AG04450 (cell line): ENCODE measurements around the gene TMEM121. TPM values are rescaled to one million over a fixed set of nuclear protein-coding genes. Genes with fewer than 3 reads are reported as not detected.

Experiments used
- CTCF ChIA-PET: fragments of 300-600, 350-600 bp; formaldehyde crosslinking; extraction: SDS; loops from one replicate; lab custom pipeline; 2022; ENCODE audit warnings: antibody characterized with exemption, inconsistent platforms; lab: Charles Lee
- POLR2A ChIA-PET: fragments of 350-600 bp; formaldehyde crosslinking; extraction: SDS; loops from one replicate; lab custom pipeline; 2021; ENCODE audit warnings: antibody characterized with exemption, inconsistent platforms; lab: Yijun Ruan, JAX
- DNase-seq: peaks from one replicate; pipeline ENCODE4 v3.0.0-alpha.2; 2011; ENCODE audit warnings: low read depth, low spot score
- H3K27ac ChIP-seq: one replicate; pipeline ENCODE4 v1.5.1; 2012; ENCODE audit warnings: low read depth, low read length, control low read depth
- H3K27me3 ChIP-seq: one replicate; pipeline ENCODE4 v1.6.0; 2012; ENCODE audit warnings: low read length; ENCODE audit not compliant: control insufficient read depth, insufficient read depth
- H3K4me3 ChIP-seq: 2 replicates; pipeline ENCODE4 v1.5.1; 2011; ENCODE audit warnings: mild to moderate bottlenecking, low read depth, low read length, control low read depth
- H3K9me3 ChIP-seq: 2 replicates; pipeline ENCODE4 v1.5.1; 2012; ENCODE audit warnings: low read length; ENCODE audit not compliant: control insufficient read depth, insufficient read depth
- polyA plus RNA-seq: library from polyadenylated mRNA; depleted of rRNA; stranded (reverse); fragments of >200 nt; gene quantifications from 2 replicates; pipeline ENCODE4 v1.2.3, GENCODE V29; 2011
- TF ChIP-seq, protein P1 (sequence below): IDR thresholded peaks from 2 replicates; pipeline ENCODE4 v1.5.1; 2011; ENCODE audit warnings: low read depth, low read length, control low read depth, inconsistent platforms

TMEM121 gene
- polyA plus RNA-seq, 1 experiment, result 1.5 TPM

DNA sequence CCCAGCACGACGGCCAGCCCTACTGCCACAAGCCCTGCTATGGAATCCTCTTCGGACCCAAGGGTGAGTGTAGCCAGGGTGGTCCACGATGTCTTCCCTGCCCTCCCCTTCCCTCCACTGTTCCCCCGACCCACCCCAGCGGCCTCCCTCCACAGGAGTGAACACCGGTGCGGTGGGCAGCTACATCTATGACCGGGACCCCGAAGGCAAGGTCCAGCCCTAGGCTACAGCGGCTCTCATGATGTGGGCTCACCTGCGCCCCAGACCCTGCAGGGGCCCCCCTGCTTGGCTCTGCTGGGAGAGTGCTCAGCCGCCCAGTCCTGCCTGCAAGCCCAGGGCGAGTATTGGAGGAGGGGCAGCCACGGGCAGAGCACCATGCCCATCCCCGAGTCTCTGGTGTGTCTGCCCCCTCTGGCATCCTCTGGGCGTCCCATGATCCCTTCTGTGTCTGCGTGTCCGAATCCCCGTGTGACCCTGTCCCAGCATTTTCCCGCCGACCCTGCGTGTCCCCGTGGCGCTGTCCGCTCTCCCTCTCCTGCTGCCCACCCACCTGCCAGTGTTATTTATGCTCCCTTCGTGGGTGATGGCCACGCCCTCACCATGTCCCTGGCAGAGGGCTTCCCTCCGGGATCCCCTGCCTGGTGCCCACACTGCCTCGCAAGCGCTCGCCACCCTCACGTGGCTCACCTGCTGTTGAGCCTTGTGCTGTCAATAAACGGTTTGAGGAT lies 46.8 kb upstream of the TMEM121 start:
- DNase-seq, result no peak
- ChIA-PET CTCF (interaction anchor here (0.7 to 1.4 kb wide), 4 partner anchors 42 to 115 kb away, joined by 3 to 13 read pairs (median 4); no protein-coding TSS in a partner anchor), POLR2A (interaction anchor here (0.9 kb wide), 1 partner anchor 49 kb away, joined by 4 read pairs; no protein-coding TSS in a partner anchor)
- no peaks in the 10 kb centered on the region; the same call in 1 of the 2 replicates for H3K9me3 ChIP-seq
- H3K4me3 ChIP-seq, result no peak overlapping the region
- TF ChIP-seq, protein P1, sequence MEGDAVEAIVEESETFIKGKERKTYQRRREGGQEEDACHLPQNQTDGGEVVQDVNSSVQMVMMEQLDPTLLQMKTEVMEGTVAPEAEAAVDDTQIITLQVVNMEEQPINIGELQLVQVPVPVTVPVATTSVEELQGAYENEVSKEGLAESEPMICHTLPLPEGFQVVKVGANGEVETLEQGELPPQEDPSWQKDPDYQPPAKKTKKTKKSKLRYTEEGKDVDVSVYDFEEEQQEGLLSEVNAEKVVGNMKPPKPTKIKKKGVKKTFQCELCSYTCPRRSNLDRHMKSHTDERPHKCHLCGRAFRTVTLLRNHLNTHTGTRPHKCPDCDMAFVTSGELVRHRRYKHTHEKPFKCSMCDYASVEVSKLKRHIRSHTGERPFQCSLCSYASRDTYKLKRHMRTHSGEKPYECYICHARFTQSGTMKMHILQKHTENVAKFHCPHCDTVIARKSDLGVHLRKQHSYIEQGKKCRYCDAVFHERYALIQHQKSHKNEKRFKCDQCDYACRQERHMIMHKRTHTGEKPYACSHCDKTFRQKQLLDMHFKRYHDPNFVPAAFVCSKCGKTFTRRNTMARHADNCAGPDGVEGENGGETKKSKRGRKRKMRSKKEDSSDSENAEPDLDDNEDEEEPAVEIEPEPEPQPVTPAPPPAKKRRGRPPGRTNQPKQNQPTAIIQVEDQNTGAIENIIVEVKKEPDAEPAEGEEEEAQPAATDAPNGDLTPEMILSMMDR, result no peak
- H3K27ac ChIP-seq, result no peak overlapping the region
- no peaks in the 10 kb centered on the region for H3K27me3 ChIP-seq

DNA sequence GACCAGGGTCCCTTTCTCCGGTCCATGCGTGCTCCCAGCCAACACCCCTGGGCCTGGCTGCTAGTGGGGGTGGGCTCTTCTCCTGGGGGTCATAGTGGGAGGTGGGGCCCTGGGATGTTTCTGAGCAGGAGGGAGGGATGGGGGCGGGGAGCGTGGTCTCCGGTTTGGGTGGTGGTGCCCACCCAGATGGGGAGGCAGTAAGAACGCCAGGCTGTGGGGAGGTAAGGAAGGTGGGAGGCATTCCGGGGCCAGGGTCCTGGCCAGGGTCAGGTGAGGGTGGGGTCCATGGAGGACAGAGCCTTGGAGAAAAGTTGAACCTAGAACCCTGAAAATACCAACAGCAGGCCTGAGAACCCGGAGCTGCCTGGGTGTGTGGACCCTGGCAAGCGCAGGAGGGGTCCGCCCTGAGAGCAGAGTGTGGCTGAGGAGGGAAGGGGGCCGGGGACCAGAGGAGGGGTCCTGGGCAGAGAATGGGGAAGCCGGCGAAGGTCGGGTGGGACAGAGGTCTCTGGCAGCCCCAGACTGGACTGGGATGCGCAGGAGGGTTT lies 46.1 kb upstream of the TMEM121 start:
- no peak for DNase-seq
- ChIA-PET CTCF (interaction anchor here (0.5 to 2.9 kb wide), 32 partner anchors 10 to 558 kb away, joined by 3 to 52 read pairs (median 4); partner anchors contain the start of genes BRF1, TEDC1 and TEX22), POLR2A (interaction anchor here (0.6 to 2.7 kb wide), 6 partner anchors 8 to 350 kb away, joined by 3 to 15 read pairs (median 4); partner anchors contain the start of gene BRF1)
- Histone ChIP-seq H3K4me3 (no peak overlapping the region), H3K27ac (no peak overlapping the region), H3K27me3 (peaks cover 2% of the 10 kb centered on the region), H3K9me3 (no peaks in the 10 kb centered on the region; the same call in 1 of the 2 replicates)
- TF ChIP-seq, protein P1, result no peak

GRCh38 chr14:105480807-105481801 lies 45.3 kb upstream of the TMEM121 start:
- TF ChIP-seq, protein P1, result peak; percentile 97

GRCh38 chr14:105481886-105482457 lies 44.4 kb upstream of the TMEM121 start:
- DNase-seq, result peak; percentile 87
- no peaks in the 10 kb centered on the region; the same call in 1 of the 2 replicates for H3K9me3 ChIP-seq
- POLR2A ChIA-PET, result interaction anchor here (1.7 to 2.7 kb wide), 2 partner anchors 8 to 181 kb away, joined by 4 to 15 read pairs; partner anchors contain the start of gene BRF1
- H3K4me3 ChIP-seq, result peak overlapping the region; percentile 55
- H3K27ac ChIP-seq, result peak overlapping the region; percentile 85
- TF ChIP-seq, protein P1, result peak; percentile 27; the same call in 1 of the 2 replicates
- CTCF ChIA-PET, result interaction anchor here (0.6 to 2.9 kb wide), 8 partner anchors 8 to 113 kb away, joined by 3 to 52 read pairs (median 6); partner anchors contain the start of gene TEDC1
- peaks cover 17% of the 10 kb centered on the region for H3K27me3 ChIP-seq

More at GRCh38 chr14:105480807-105481801, 45.3 kb upstream of the TMEM121 start:
- no peaks in the 10 kb centered on the region; the same call in 1 of the 2 replicates for H3K9me3 ChIP-seq
- peak overlapping the region; percentile 55 for H3K4me3 ChIP-seq
- peak; percentile 60 for DNase-seq
- H3K27me3 ChIP-seq, result peaks cover 9% of the 10 kb centered on the region
- peak overlapping the region; percentile 85 for H3K27ac ChIP-seq
- ChIA-PET CTCF (interaction anchor here (0.5 to 2.9 kb wide), 36 partner anchors 9 to 559 kb away, joined by 3 to 52 read pairs (median 4); partner anchors contain the start of genes BRF1, TEDC1 and TEX22), POLR2A (interaction anchor here (0.6 to 2.7 kb wide), 7 partner anchors 9 to 351 kb away, joined by 3 to 15 read pairs (median 4); partner anchors contain the start of gene BRF1)
